Measurements from ENCODE around the gene IL36RN.

Gene IL36RN

DNA sequence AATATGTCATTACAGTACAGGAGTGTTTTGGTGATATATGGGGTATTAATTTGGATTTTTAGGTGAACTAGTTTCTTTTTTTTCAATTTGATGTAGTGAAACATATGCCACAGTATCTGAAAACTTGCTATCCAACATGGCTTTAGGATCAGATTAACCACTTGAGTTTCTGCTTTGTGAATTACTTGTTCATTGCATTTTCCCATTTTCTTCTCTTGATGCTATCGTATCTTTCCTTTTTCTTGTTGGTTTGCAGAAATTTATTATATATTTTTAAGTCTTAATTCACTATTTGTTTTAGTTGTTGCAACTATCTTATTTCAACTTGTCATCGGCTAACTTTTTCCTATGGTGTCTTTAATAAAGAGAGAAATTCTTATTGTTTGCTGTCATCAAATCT is 44.9 kb upstream of the IL36RN start:
- H3K27ac ChIP-seq (ENCODE audit: low read length), result no peak overlapping the region
- H3K27me3 ChIP-seq (ENCODE audit: insufficient read depth, low read length, poor library complexity), result peaks cover 8% of the 10 kb centered on the region
- H3K9me3 ChIP-seq (ENCODE audit: insufficient read depth, low read length, severe bottlenecking), result no peaks in the 10 kb centered on the region
- no peaks in the 10 kb centered on the region for H3K36me3 ChIP-seq (ENCODE audit: insufficient read depth, low read length)
- no peak for DNase-seq
- no peaks in the 10 kb centered on the region for H3K79me2 ChIP-seq (ENCODE audit: insufficient read depth, low read length)
- no peak for TF ChIP-seq EZH2 (IDR thresholded peaks at IDR 0.05; ENCODE audit: borderline replicate concordance, low read depth, low read length, severe bottlenecking)
- no peak for TF ChIP-seq CTCF (IDR thresholded peaks at IDR 0.05; ENCODE audit: borderline replicate concordance, extremely low read depth, low read length, poor library complexity, severe bottlenecking)
- no peak overlapping the region for H3K4me3 ChIP-seq (ENCODE audit: low read depth in 1 of 2, low read length in 2 of 2)
- no peak for ATAC-seq (ENCODE audit: insufficient read depth, low read depth)
- H2AFZ ChIP-seq (ENCODE audit: low read depth, low read length), result no peak overlapping the region
- H3K4me2 ChIP-seq (ENCODE audit: insufficient read depth, low read length), result no peak overlapping the region
- H3K9ac ChIP-seq (ENCODE audit: low read depth, low read length), result no peak overlapping the region
- H3K4me1 ChIP-seq (ENCODE audit: insufficient read depth, low read length), result no peaks in the 10 kb centered on the region
- H4K20me1 ChIP-seq (ENCODE audit: insufficient read depth, low read length), result no peaks in the 10 kb centered on the region

GRCh38 chr2:113015042-113015441 is 44.0 kb upstream of the IL36RN start:
- H3K4me2 ChIP-seq (ENCODE audit: insufficient read depth, low read length), result no peak overlapping the region
- ATAC-seq (ENCODE audit: insufficient read depth, low read depth) (no peak), DNase-seq (no peak)
- no peaks in the 10 kb centered on the region for H3K79me2 ChIP-seq (ENCODE audit: insufficient read depth, low read length)
- no peak overlapping the region for H2AFZ ChIP-seq (ENCODE audit: low read depth, low read length)
- no peak overlapping the region for H3K9ac ChIP-seq (ENCODE audit: low read depth, low read length)
- H3K27ac ChIP-seq (ENCODE audit: low read length), result no peak overlapping the region
- H3K4me1 ChIP-seq (ENCODE audit: insufficient read depth, low read length), result no peaks in the 10 kb centered on the region
- H3K27me3 ChIP-seq (ENCODE audit: insufficient read depth, low read length, poor library complexity), result peaks cover 7% of the 10 kb centered on the region
- H3K4me3 ChIP-seq (ENCODE audit: low read depth in 1 of 2, low read length in 2 of 2), result no peak overlapping the region
- H4K20me1 ChIP-seq (ENCODE audit: insufficient read depth, low read length), result no peaks in the 10 kb centered on the region
- H3K36me3 ChIP-seq (ENCODE audit: insufficient read depth, low read length), result no peaks in the 10 kb centered on the region
- H3K9me3 ChIP-seq (ENCODE audit: insufficient read depth, low read length, severe bottlenecking), result no peaks in the 10 kb centered on the region
- TF ChIP-seq CTCF (IDR thresholded peaks at IDR 0.05; ENCODE audit: borderline replicate concordance, extremely low read depth, low read length, poor library complexity, severe bottlenecking) (no peak), EZH2 (IDR thresholded peaks at IDR 0.05; ENCODE audit: borderline replicate concordance, low read depth, low read length, severe bottlenecking) (no peak)

- H3K4me1 ChIP-seq (ENCODE audit: insufficient read depth, low read length), result no peaks in the 10 kb centered on the region
- no peaks in the 10 kb centered on the region for H4K20me1 ChIP-seq (ENCODE audit: insufficient read depth, low read length)
- no peaks in the 10 kb centered on the region for H3K9me3 ChIP-seq (ENCODE audit: insufficient read depth, low read length, severe bottlenecking)
- H3K4me3 ChIP-seq (ENCODE audit: low read depth in 1 of 2, low read length in 2 of 2), result no peak overlapping the region
- TF ChIP-seq CTCF (IDR thresholded peaks at IDR 0.05; ENCODE audit: borderline replicate concordance, extremely low read depth, low read length, poor library complexity, severe bottlenecking), result no peak
- TF ChIP-seq EZH2 (IDR thresholded peaks at IDR 0.05; ENCODE audit: borderline replicate concordance, low read depth, low read length, severe bottlenecking), result no peak
- DNase-seq (no peak), ATAC-seq (ENCODE audit: insufficient read depth, low read depth) (no peak)
- no peak overlapping the region for H3K4me2 ChIP-seq (ENCODE audit: insufficient read depth, low read length)
- no peak overlapping the region for H3K27ac ChIP-seq (ENCODE audit: low read length)
- no peak overlapping the region for H2AFZ ChIP-seq (ENCODE audit: low read depth, low read length)
- H3K36me3 ChIP-seq (ENCODE audit: insufficient read depth, low read length), result no peaks in the 10 kb centered on the region
- H3K9ac ChIP-seq (ENCODE audit: low read depth, low read length), result no peak overlapping the region
- peaks cover 3% of the 10 kb centered on the region for H3K27me3 ChIP-seq (ENCODE audit: insufficient read depth, low read length, poor library complexity)
- no peaks in the 10 kb centered on the region for H3K79me2 ChIP-seq (ENCODE audit: insufficient read depth, low read length)
Observed at GRCh38 chr2:113015655-113016054, 43.3 kb upstream of the IL36RN start.

DNA sequence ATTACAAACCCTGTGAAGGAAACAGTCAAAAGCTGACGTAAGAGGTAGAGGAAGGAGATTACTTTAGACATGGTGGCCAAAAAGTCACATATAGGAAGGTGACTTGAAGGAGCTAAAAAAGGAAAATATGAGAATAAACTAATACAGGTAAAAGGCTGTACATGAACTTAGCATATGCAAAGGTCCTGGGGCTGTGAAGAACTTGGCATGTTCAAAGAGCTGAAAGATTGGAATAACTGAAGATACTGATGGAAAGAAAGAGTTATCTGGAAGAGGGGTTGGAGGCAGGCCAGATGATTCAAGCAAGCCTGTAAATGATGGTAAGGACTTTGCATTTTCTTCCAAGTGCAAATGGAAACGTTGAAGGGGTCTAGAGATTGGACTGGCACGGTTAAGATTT is 40.5 kb upstream of the IL36RN start:
- TF ChIP-seq EZH2 (IDR thresholded peaks at IDR 0.05; ENCODE audit: borderline replicate concordance, low read depth, low read length, severe bottlenecking), result no peak
- no peak for TF ChIP-seq CTCF (IDR thresholded peaks at IDR 0.05; ENCODE audit: borderline replicate concordance, extremely low read depth, low read length, poor library complexity, severe bottlenecking)
- Histone ChIP-seq H3K27ac (ENCODE audit: low read length) (no peak overlapping the region), H3K27me3 (ENCODE audit: insufficient read depth, low read length, poor library complexity) (peaks cover 3% of the 10 kb centered on the region), H4K20me1 (ENCODE audit: insufficient read depth, low read length) (no peaks in the 10 kb centered on the region), H3K79me2 (ENCODE audit: insufficient read depth, low read length) (no peaks in the 10 kb centered on the region), H3K4me3 (ENCODE audit: low read depth in 1 of 2, low read length in 2 of 2) (no peak overlapping the region), H3K36me3 (ENCODE audit: insufficient read depth, low read length) (no peaks in the 10 kb centered on the region), H3K9ac (ENCODE audit: low read depth, low read length) (no peak overlapping the region), H2AFZ (ENCODE audit: low read depth, low read length) (no peak overlapping the region), H3K4me2 (ENCODE audit: insufficient read depth, low read length) (no peak overlapping the region), H3K9me3 (ENCODE audit: insufficient read depth, low read length, severe bottlenecking) (no peaks in the 10 kb centered on the region), H3K4me1 (ENCODE audit: insufficient read depth, low read length) (no peaks in the 10 kb centered on the region)
- ATAC-seq (ENCODE audit: insufficient read depth, low read depth) (no peak), DNase-seq (no peak)
